Measurements from ENCODE around the gene ATF6B. TPM values are rescaled to one million over a fixed set of nuclear protein-coding genes. Genes with fewer than 3 reads are reported as not detected.

Gene ATF6B
- total and polyA plus RNA-seq, 2 experiments from 2014 or later: 24.9 to 26.1 TPM

- Histone ChIP-seq H3K4me3 (peak overlapping the region; percentile 55; the same call in 1 of the 2 replicates), H3K27ac (ENCODE audit: low read depth) (no peak overlapping the region), H3K27me3 (ENCODE audit: insufficient read depth) (peaks cover 11% of the 10 kb centered on the region), H4K20me1 (replicated peaks; ENCODE audit: insufficient read depth) (no peaks in the 10 kb centered on the region), H3K4me1 (ENCODE audit: insufficient read depth) (peaks cover 3% of the 10 kb centered on the region; the same call in 1 of the 2 replicates), H3K4me2 (peak overlapping the region; percentile 73), H3K9me2 (ENCODE audit: insufficient read depth) (no peaks in the 10 kb centered on the region), H2AFZ (peak overlapping the region; percentile 95), H3K36me3 (ENCODE audit: insufficient read depth) (no peaks in the 10 kb centered on the region), H3F3A (replicated peaks; ENCODE audit: low read depth) (no peaks in the 10 kb centered on the region), H3K79me2 (replicated peaks; ENCODE audit: insufficient read depth) (no peaks in the 10 kb centered on the region)
- DNase-seq (ENCODE audit: low spot score) (no peak), ATAC-seq (peak; percentile 33)
- H3K27me3 Mint-ChIP-seq (ENCODE audit: insufficient read depth, low read depth, poor library complexity): peaks cover 22% of the 10 kb centered on the region
- peak overlapping the region; percentile 62 for H3K4me3 Mint-ChIP-seq
- no peaks in the 10 kb centered on the region; the same call in 2 of the 3 replicates for H3K9me3 Mint-ChIP-seq
- H3K4me1 Mint-ChIP-seq: peaks cover 16% of the 10 kb centered on the region
- TF ChIP-seq ZNF114 (CRISPR knock-in tag; IDR thresholded peaks at IDR 0.05) (no peak), CREB1 (CRISPR knock-in tag; IDR thresholded peaks at IDR 0.05; ENCODE audit: low read depth) (no peak), EZH2phosphoT487 (IDR thresholded peaks at IDR 0.05; ENCODE audit: unreplicated experiment) (no peak), NANOG (IDR thresholded peaks at IDR 0.05; ENCODE audit: borderline replicate concordance) (no peak), ZNF462 (CRISPR knock-in tag; IDR thresholded peaks at IDR 0.05) (no peak), POLR2AphosphoS5 (IDR thresholded peaks at IDR 0.05; ENCODE audit: low read depth) (no peak), EZH2 (IDR thresholded peaks at IDR 0.05; ENCODE audit: low read depth, unreplicated experiment) (no peak), REST (IDR thresholded peaks at IDR 0.05; ENCODE audit: unreplicated experiment) (no peak), ZNF331 (CRISPR knock-in tag; IDR thresholded peaks at IDR 0.05; ENCODE audit: low read depth) (no peak), JUNB (IDR thresholded peaks at IDR 0.05; ENCODE audit: unreplicated experiment) (no peak), STAT1 (IDR thresholded peaks at IDR 0.05; ENCODE audit: unreplicated experiment) (no peak), ETS1 (IDR thresholded peaks at IDR 0.05) (no peak)
- TF ChIP-seq, protein P1, sequence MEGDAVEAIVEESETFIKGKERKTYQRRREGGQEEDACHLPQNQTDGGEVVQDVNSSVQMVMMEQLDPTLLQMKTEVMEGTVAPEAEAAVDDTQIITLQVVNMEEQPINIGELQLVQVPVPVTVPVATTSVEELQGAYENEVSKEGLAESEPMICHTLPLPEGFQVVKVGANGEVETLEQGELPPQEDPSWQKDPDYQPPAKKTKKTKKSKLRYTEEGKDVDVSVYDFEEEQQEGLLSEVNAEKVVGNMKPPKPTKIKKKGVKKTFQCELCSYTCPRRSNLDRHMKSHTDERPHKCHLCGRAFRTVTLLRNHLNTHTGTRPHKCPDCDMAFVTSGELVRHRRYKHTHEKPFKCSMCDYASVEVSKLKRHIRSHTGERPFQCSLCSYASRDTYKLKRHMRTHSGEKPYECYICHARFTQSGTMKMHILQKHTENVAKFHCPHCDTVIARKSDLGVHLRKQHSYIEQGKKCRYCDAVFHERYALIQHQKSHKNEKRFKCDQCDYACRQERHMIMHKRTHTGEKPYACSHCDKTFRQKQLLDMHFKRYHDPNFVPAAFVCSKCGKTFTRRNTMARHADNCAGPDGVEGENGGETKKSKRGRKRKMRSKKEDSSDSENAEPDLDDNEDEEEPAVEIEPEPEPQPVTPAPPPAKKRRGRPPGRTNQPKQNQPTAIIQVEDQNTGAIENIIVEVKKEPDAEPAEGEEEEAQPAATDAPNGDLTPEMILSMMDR (conservative IDR thresholded peaks at IDR 0.05; ENCODE audit: low read depth in 2 of 2): no peak
- no peaks in the 10 kb centered on the region; the same call in 2 of the 3 replicates for H3K36me3 Mint-ChIP-seq (ENCODE audit: low read depth)
- H3K27ac Mint-ChIP-seq: no peak overlapping the region; the same call in 1 of the 2 replicates
Measured at GRCh38 chr6:32088487-32089049, 39.5 kb downstream of the ATF6B start.

Measured in GM23338 (cell line).